BLaER1 treated with 17β-estradiol and CSF1 and Interleukin-3, amounts not matched to agents 10 nM and 100 nM (cell line): ENCODE measurements around the gene SSBP2.
"Not testable (repeated sequence)": the region's sequence is repeated elsewhere in the genome, so short reads cannot be mapped to it uniquely, and the experiment has no call there.

Experiments
- H3K27ac ChIP-seq, 11 experiments: shearing (Covaris generic); formaldehyde crosslinking; 2 replicates each; pipeline ENCODE4 v1.8.1; 2022
- H3K27me3 ChIP-seq, 11 experiments: shearing (Covaris generic); formaldehyde crosslinking; 2 replicates each; pipeline ENCODE4 v1.8.1; 2022
- H3K36me3 ChIP-seq, 11 experiments: shearing (Covaris generic); formaldehyde crosslinking; 2 replicates each; pipeline ENCODE4 v1.8.1; 2022
- H3K4me1 ChIP-seq, 10 experiments: shearing (Covaris generic); formaldehyde crosslinking; 2 replicates each; pipeline ENCODE4 v1.8.1; 2022
- H3K4me2 ChIP-seq, 11 experiments: shearing (Covaris generic); formaldehyde crosslinking; 2 replicates each; pipeline ENCODE4 v1.8.1; 2022
- H3K4me3 ChIP-seq, 10 experiments: shearing (Covaris generic); formaldehyde crosslinking; 2 replicates each; pipeline ENCODE4 v1.8.1; 2022
- H3K9ac ChIP-seq, 11 experiments: shearing (Covaris generic); formaldehyde crosslinking; 2 replicates each; pipeline ENCODE4 v1.8.1; 2022
- H3K9me3 ChIP-seq, 11 experiments: shearing (Covaris generic); formaldehyde crosslinking; replicated peaks in 1 of 11; 2 replicates each; pipeline ENCODE4 v1.8.1; 2022
- H4K20me1 ChIP-seq, 11 experiments: shearing (Covaris generic); formaldehyde crosslinking; 2 replicates each; pipeline ENCODE4 v1.8.1; 2022
- Cebpa-rat ChIP-seq, 11 experiments: shearing (Covaris generic); IDR thresholded peaks; 2 replicates each; pipeline ENCODE4 v1.8.1; 2022

The SSBP2 gene

GRCh38 chr5:81609810-81610375 lies 141.0 kb downstream of the SSBP2 start:
- Histone ChIP-seq H3K9me3 (peaks cover 23 to 60% (median 47%) of the 10 kb centered on the region in 11 experiments), H3K36me3 (peaks cover 34 to 80% (median 59%) of the 10 kb centered on the region in 11 experiments), H3K4me1 (no peaks in the 10 kb centered on the region), H3K4me3 (peak overlapping the region in 4 of 10 experiments; percentile 23 to 41 (median 29); a peak in 5 of 20 replicates), H3K27me3 (no peaks in the 10 kb centered on the region), H3K4me2 (no peak overlapping the region), H3K9ac (no peak overlapping the region), H4K20me1 (peaks cover 0 to 13% (median 0%) of the 10 kb centered on the region in 11 experiments; a peak in 1 of 22 replicates), H3K27ac (no peak overlapping the region)
- TF ChIP-seq Cebpa-rat (IDR thresholded peaks at IDR 0.05): no peak

DNA sequence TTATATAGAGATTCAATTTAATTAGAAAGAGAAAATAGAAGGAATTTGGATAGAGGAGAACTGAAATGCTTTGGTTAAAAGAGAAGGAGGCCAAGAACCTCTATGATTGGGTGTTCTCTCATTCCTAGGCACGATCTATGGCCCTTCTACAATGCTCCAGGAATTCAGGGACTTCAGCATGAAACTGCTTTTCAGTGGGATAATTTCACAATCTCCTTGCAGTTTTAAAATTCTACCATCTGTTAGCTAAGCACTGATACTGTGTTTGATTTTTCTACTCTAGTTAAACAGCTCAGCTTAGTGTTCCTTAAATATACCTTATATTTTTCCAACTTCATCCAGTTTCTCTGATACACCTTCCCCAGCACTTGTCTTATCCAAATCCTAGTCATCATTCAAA lies 141.9 kb downstream of the SSBP2 start:
- no peak for TF ChIP-seq Cebpa-rat (IDR thresholded peaks at IDR 0.05)
- peaks cover 23 to 53% (median 39%) of the 10 kb centered on the region in 11 experiments for H3K9me3 ChIP-seq
- H4K20me1 ChIP-seq: peaks cover 0 to 13% (median 0%) of the 10 kb centered on the region in 11 experiments; a peak in 1 of 22 replicates
- H3K4me1 ChIP-seq: no peaks in the 10 kb centered on the region
- no peaks in the 10 kb centered on the region for H3K27me3 ChIP-seq
- no peak overlapping the region for H3K9ac ChIP-seq
- peaks cover 29 to 78% (median 54%) of the 10 kb centered on the region in 11 experiments for H3K36me3 ChIP-seq
- no peak overlapping the region for H3K4me2 ChIP-seq
- H3K27ac ChIP-seq: no peak overlapping the region
- H3K4me3 ChIP-seq: no peak overlapping the region

DNA sequence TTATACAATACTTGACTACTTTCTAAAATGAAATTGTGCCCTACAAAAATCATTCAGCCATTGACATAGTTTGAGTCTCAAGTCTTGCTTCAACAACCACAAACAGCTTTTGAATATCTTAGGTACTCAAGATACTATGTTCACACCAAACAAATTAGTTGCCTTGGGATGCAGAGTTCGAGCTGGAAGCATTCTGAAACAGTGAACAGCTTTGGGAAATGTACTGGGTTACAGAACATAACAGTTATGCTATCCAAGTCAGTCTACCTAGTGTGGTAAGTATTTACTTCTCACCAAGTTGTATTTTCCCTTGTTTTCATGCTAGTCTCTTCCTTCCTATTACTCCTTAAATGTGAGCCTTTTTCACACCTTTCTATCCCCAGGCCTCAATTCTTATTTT lies 143.2 kb downstream of the SSBP2 start:
- no peak for TF ChIP-seq Cebpa-rat (IDR thresholded peaks at IDR 0.05)
- Histone ChIP-seq H3K4me2 (no peak overlapping the region), H3K4me1 (peaks cover 0 to 7% (median 0%) of the 10 kb centered on the region in 10 experiments; a peak in 3 of 20 replicates), H3K36me3 (peaks cover 21 to 80% (median 55%) of the 10 kb centered on the region in 11 experiments), H3K4me3 (no peak overlapping the region), H3K27me3 (no peaks in the 10 kb centered on the region), H4K20me1 (peaks cover 0 to 13% (median 0%) of the 10 kb centered on the region in 11 experiments; a peak in 1 of 22 replicates), H3K27ac (no peak overlapping the region), H3K9ac (no peak overlapping the region), H3K9me3 (peaks cover 23 to 44% (median 31%) of the 10 kb centered on the region in 11 experiments)

DNA sequence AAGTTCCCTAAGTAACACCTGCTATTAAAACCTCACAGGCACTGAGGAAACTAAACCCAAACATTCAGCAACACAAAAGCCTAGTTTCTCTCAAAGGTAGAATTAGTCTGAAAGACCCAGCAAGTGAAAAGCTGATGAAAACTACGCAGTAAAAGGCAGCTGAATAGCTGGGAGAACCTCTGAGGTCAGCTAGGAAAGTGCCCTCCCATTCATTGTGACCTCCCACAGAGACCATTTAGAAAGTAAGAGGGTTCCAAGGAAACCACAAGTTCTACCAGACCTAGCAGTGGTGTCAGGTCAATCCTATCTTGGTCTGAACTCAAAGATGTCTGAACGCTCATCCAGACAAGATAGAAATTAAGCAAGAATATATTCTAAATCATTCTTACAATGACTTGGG lies 144.7 kb downstream of the SSBP2 start:
- Histone ChIP-seq H3K27me3 (no peaks in the 10 kb centered on the region), H3K27ac (no peak overlapping the region), H3K4me1 (peaks cover 0 to 18% (median 2%) of the 10 kb centered on the region in 10 experiments; a peak in 9 of 20 replicates), H3K4me2 (no peak overlapping the region), H3K9ac (no peak overlapping the region), H4K20me1 (peaks cover 0 to 13% (median 0%) of the 10 kb centered on the region in 11 experiments; a peak in 2 of 22 replicates), H3K36me3 (peaks cover 21 to 86% (median 60%) of the 10 kb centered on the region in 11 experiments), H3K9me3 (peaks cover 23 to 34% (median 26%) of the 10 kb centered on the region in 11 experiments), H3K4me3 (no peak overlapping the region)
- no peak for TF ChIP-seq Cebpa-rat (IDR thresholded peaks at IDR 0.05)

- Histone ChIP-seq H3K4me3 (no peak overlapping the region), H3K27me3 (no peaks in the 10 kb centered on the region), H3K9me3 (peaks cover 14 to 25% (median 17%) of the 10 kb centered on the region in 11 experiments), H3K4me1 (peaks cover 0 to 18% (median 2%) of the 10 kb centered on the region in 10 experiments; a peak in 9 of 20 replicates), H3K9ac (no peak overlapping the region), H3K4me2 (no peak overlapping the region), H3K36me3 (peaks cover 15 to 84% (median 60%) of the 10 kb centered on the region in 11 experiments), H3K27ac (no peak overlapping the region), H4K20me1 (peaks cover 0 to 13% (median 0%) of the 10 kb centered on the region in 11 experiments; a peak in 2 of 22 replicates)
- no peak for TF ChIP-seq Cebpa-rat (IDR thresholded peaks at IDR 0.05)
Measured at GRCh38 chr5:81605299-81605698, 145.6 kb downstream of the SSBP2 start.

- Histone ChIP-seq H3K9ac (no peak overlapping the region), H3K36me3 (peaks cover 10 to 84% (median 60%) of the 10 kb centered on the region in 11 experiments; a peak in 21 of 22 replicates), H3K27ac (no peak overlapping the region), H3K4me3 (no peak overlapping the region), H3K4me1 (peaks cover 0 to 18% (median 2%) of the 10 kb centered on the region in 10 experiments; a peak in 9 of 20 replicates), H3K4me2 (no peak overlapping the region), H3K27me3 (no peaks in the 10 kb centered on the region), H3K9me3 (peaks cover 8 to 21% (median 13%) of the 10 kb centered on the region in 11 experiments; a peak in 20 of 22 replicates), H4K20me1 (peaks cover 0 to 13% (median 0%) of the 10 kb centered on the region in 11 experiments; a peak in 2 of 22 replicates)
- no peak for TF ChIP-seq Cebpa-rat (IDR thresholded peaks at IDR 0.05)
Measured at GRCh38 chr5:81604193-81604592, 146.7 kb downstream of the SSBP2 start.

DNA sequence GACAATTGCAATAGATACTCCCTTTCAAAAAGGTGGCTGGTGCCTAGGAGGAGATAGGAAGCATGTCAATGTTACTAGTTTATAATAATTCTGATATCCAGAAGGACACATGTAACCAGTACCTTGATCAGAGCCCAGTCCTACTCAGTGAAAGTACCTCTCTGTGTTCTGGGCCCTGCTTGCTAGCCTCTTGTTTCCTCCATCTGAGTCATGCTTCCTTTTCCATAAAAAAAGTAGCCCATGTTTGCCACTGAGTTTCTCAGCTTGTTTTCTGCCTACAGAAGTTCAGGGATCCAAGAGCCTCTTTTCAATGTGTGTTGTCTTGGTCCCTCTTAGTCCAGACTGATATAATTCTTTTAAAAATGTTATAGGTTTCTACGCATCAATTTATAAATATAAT lies 149.0 kb downstream of the SSBP2 start:
- TF ChIP-seq Cebpa-rat (IDR thresholded peaks at IDR 0.05): no peak
- no peaks in the 10 kb centered on the region for H3K27me3 ChIP-seq
- H3K36me3 ChIP-seq: peaks cover 11 to 76% (median 56%) of the 10 kb centered on the region in 11 experiments; a peak in 20 of 22 replicates
- peaks cover 0 to 13% (median 0%) of the 10 kb centered on the region in 11 experiments; a peak in 2 of 22 replicates for H4K20me1 ChIP-seq
- peaks cover 0 to 18% (median 2%) of the 10 kb centered on the region in 10 experiments; a peak in 9 of 20 replicates for H3K4me1 ChIP-seq
- peak overlapping the region in 1 of 11 experiments; percentile 10; a peak in 1 of 22 replicates for H3K27ac ChIP-seq
- H3K4me2 ChIP-seq: peak overlapping the region in 2 of 11 experiments; percentile 20 to 23; a peak in 2 of 22 replicates
- peaks cover 15 to 28% (median 21%) of the 10 kb centered on the region in 11 experiments; a peak in 21 of 22 replicates for H3K9me3 ChIP-seq
- H3K9ac ChIP-seq: no peak overlapping the region
- H3K4me3 ChIP-seq: no peak overlapping the region

- H3K4me2 ChIP-seq, H3K4me3 ChIP-seq, H3K9ac ChIP-seq, H3K27ac ChIP-seq, H3K27me3 ChIP-seq: not testable (repeated sequence)
- Histone ChIP-seq H3K4me1 (peaks cover 0 to 10% (median 0%) of the 10 kb centered on the region in 10 experiments; a peak in 5 of 20 replicates), H3K9me3 (peaks cover 4 to 30% (median 27%) of the 10 kb centered on the region in 11 experiments; a peak in 20 of 22 replicates), H3K36me3 (peaks cover 0 to 29% (median 11%) of the 10 kb centered on the region in 11 experiments; a peak in 9 of 22 replicates), H4K20me1 (peaks cover 0 to 22% (median 0%) of the 10 kb centered on the region in 11 experiments; a peak in 1 of 22 replicates)
Measured at GRCh38 chr5:81592085-81592484, 158.8 kb downstream of the SSBP2 start.
